HG03521 (cell line): ENCODE measurements around the gene GFAP.
"Not testable (repeated sequence)": the region's sequence is repeated elsewhere in the genome, so short reads cannot be mapped to it uniquely, and the experiment has no call there.

Experiments used
- ATAC-seq: cut with Tn5 transposase; IDR thresholded peaks from one replicate; pipeline ENCODE4 v1.9.1; 2021; ENCODE audit warnings: mild to moderate bottlenecking, moderate library complexity; ENCODE audit not compliant: unreplicated experiment

The GFAP gene

DNA sequence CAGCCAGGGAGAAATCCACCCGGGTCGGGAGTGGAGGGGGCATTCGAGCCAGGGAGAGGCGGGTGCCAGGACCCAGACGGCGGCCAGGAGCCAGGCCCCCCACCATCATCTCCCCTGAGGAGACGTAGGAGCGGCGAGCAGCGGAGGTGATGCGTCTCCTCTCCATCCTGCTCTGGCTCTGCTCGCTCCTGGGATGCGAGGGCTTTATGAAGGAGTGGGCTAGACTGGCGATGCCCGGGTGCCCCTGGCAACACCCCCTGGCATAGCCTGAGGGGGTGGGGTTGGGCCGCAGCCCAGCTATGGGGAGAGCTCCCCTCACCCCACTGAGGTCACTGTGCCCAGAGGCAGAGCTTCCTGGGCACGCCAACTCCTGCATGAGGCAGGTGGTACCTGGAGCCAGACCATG lies at the start of gene GFAP:
GFAP (minus strand) TSS at position 180 of the 406 bp plus-strand sequence; CDS start at position 166, 14 bp downstream.
- ATAC-seq = no peak

DNA sequence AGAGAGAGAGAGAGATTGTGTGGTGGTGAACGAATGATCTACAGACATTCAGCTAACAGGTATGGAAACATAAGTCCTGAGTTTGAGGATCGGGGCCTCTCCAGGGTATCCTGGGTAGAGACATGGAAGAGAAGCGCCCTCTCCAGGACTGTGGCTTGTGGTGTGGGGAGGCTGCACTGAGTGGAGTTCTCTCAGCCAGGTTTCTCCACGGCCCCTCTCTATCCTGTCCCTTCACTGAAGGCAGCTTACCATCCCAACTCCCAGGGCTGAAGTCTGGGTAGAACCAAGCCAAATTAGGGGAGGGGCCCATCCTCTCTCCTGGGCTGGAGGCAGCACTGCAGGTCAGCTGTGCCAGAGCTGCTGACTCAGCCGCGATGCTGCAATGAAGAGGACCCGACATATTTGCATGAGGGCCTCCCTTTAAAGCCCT lies 46.6 kb upstream of the GFAP start:
- no peak for ATAC-seq

DNA sequence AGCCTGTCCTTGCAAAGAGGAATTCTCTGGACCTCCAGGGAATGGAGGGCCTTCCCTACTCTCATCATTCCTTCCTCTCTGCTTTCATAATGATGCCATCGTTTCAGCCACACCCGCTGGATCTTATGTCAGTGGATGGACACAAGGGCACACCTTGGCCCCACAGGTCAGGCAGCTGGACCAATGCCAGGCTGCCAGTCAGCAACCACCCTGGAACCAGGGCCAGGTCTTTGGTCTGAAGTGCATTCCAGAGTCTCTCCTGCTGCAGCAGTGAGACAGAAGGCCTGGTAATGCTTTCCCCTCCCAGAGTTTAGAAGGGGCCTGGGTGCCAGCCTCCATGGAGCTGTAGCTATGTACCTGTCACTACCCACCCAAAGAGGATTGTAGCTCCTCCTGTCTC lies 45.4 kb upstream of the GFAP start:
- ATAC-seq = no peak

DNA sequence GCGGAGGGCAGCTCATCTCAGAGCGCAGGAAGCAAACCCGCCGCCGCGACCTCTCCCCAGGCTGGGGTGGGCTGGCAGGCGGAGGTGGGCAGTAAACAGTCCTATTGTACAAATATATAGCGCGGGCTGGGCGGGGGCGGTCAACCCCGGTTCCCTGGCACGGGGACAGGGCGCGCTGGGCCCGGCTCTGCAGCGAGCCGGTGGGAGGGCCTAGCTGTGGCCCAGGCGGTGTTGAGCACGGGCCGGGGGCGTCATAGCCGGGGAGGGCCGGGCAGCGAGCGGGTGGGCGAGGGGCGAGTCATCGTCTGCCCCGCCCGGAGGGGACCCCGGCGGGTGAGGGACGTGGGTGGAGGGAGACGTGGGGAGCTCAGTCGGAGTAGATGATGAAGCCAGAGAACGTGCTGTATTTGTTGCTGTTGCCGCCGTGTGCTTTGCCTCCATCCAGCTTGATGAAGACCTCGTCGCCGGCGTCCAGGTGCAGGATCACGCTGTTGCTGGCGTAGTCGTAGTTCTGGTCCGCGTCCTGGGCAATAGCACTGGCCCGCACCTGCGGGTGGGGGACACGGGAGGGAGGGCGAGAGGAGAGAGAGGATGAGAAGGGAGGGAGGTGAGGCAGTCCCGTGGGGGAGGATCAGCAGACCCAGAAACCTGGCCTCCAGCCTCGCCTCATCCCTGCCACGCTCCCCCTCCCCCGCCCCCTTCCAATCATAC lies 44.7 kb upstream of the GFAP start:
- ATAC-seq = no peak

DNA sequence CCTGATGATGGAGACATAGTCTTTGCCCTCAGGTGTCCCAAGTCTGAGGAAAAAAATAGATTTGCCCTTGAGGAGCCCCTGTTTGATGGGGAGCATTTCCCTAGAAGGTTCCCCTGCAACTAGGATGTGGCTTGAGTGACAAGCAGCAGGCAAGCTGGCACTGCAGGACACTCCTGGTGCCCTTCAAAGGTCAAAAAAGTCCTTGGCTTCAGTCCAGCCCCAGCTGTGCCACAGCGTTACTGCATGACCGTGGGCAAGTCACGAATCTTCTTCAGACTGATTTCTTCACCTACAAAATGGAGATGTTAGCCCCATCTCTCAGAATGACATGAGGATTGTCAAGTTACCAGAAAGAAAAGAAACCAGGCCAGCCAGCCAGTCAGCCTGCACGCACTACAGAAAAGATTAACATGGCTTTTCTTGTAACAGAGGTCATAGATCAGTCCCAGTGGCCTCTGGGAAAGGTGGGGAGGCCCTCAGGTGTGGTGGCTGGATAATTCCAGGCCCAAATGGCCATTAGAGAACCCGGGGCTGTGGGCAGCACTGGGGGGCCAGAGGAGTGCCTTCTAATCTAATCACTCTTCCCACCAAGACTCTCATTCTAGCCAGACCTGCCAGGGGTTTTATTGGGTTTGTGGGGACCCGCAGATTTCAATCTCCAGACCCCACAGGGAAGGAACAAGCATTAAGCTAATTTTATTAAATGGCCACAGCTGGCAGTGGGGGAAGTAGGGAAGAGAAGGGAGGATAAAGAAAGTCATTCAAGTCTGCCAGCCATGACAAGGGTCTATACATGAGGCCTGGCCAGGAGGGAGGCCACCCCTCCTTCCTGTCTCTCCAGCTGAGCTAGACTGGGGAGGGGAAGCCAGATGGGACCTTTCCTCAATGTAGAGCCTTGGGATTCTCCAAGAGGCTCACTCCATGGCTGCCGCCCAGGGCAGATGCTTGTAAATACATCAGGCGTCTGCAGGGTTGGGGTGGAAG lies 42.0 kb upstream of the GFAP start:
- no peak for ATAC-seq

DNA sequence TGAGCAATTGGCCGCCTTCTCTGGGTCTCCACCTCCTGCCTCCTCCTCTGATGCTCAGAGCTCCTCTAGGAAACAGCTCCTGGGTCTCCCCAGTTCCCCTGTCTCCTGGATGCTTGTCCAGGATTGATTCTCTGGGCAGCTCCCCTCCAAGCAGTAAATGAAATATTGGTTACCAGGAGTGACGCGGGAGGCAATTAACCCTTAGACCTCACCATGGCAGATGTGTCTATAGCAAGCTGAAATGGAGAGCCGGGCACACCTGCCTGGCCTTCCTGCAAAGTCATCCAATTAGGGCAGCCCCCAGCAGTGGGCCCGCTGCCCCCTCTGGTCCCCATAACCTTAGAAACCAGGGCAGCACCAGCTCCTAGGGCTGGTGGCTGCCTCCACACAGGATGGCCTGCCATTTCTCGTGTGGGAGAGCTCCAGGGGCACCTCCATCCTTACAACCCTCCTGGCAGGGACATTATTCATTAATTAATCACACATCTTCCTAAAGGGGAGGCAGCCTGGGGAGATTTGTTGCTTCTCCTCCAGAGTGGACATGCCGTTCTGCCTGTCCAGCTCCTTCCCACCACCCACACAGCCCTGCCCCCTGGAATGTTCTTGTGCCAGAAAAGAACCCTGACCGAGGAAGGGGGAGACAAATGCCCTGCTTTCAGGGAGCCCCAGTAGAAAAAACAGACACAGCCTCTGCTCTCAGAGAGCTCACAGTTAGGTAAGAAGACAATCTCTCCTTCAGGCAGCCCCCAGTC lies 40.5 kb upstream of the GFAP start:
- ATAC-seq = no peak

DNA sequence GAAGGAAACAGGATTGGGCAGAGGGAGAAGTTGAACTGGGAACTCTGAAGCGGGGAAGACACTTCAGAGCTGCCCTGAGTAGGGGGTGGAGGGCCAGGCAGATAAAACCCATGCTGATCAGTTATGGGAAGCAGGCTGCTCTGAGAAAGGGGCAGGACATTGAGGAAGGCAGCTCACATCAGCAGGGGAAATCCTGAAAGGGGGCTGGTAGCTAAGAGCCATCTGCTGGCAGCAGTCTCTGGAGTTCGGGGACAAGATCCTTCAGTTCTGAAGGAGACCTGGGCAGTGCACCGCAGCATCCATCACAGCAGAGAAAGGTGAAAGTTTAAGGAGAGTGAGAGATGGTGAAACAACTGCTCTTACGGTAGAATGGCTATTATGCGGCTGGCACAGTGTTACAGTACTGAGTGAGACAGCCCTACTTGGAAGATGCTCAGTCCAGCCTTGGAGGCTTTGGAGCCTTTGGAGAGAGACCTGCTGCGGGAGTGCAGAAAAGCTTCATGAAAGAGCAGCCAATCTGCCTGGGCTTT lies 37.7 kb upstream of the GFAP start:
- ATAC-seq = no peak

DNA sequence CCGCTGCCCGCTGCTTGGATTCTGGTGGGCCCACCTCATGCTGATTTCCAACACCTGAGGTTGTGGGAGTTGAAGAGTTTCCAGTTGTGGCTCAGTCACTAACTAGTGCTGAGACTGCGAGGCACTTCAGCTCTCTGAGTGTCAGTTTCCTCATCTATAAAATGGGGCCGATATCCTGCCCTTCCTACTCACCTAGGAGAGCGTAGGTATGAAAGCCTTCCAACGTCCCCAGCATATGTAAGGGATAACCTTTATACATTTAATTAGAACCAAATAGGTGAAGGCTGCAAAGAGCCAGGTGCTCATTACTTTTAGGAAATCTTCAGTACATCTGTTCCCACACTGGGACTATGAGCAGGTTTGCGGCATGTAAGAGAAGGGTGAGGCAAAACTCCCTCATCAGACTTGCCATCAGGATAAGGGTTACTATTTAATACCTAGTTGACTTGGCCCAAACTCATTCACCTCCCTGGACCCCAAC lies 33.1 kb upstream of the GFAP start:
- no peak for ATAC-seq

DNA sequence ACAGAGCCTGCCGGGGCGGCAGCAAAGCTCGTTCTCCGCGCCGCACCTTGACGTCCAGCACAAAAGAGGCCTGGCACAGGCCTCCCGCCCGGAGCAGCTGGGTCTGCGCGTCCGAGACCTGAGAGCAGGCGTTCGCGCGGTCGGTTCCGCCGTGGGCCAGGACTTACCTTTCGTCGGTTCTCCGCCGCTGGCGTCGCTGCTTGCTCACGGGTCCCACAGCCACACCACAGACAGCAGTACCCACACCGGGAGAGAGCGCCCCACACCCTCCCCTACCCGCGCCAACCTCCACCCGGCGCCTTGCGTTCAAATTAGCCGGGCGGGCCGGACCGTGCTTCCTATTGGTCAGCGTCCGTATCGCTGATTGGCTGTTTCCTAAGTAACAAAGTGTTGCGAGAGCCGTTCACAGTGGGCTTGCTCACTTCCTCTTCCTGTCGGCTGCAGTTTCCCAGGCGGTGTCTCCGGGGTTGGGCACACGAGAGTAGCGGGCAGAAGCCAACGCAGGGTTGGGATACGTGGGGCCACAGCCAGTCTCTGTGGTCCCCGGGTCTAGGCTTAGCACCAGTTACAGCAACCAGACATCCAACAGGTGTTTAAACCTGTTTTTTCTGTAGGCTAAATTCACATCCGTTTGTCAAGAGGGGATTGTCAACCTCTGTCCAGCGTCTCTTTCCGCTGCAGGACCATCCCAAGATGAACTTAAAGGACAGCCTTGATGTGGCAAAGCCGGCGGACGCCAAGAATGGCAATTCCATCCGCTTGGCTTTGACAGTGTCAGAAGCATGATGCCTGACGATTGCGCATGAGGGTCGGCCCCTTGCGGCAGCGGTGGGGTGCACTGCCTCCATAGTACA lies 32.4 kb upstream of the GFAP start, which contains the start of gene KIF18B:
KIF18B (minus strand) TSS at position 313 of the 854 bp plus-strand sequence. CDS start 11,429 bp downstream, outside the sequence.
- peak; percentile 88 for ATAC-seq

DNA sequence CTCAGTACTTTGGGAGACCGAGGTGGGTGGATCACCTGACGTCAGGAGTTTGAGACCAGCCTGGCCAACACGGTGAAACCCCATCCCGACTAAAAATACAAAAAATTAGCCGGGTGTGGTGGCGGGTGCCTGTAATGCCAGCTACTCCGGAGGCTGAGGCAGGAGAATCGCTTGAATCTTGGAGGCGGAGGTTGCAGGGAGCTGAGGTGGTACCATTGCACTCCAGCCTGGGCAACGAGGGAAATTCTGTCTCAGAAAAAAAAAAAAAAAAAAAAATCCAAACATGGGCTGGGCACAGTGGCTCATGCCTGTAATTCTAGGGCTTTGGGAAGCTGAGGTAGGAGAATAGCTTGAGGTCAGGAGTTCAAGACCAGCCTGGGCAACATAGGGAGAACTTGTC lies 30.4 kb upstream of the GFAP start:
- ATAC-seq = not testable (repeated sequence)

DNA sequence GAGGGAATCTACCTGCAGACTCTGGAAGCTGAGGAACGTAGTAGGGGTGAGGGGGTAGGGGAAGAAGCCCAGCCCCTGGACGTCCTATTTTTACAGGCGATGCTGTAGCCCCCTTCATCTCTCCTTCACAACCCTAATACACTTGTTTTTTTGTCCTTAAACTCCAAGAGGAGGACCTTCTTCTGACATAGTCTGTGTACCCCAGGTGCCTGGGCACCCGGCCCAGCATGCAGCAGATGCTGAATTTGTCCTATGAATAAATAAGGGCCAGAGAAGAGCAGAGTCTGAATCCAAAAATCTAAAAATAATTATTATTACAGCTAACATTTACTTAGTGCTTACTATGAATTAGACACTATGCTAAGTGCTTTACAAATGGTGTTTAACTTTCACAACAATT lies 27.2 kb upstream of the GFAP start:
- ATAC-seq = no peak

DNA sequence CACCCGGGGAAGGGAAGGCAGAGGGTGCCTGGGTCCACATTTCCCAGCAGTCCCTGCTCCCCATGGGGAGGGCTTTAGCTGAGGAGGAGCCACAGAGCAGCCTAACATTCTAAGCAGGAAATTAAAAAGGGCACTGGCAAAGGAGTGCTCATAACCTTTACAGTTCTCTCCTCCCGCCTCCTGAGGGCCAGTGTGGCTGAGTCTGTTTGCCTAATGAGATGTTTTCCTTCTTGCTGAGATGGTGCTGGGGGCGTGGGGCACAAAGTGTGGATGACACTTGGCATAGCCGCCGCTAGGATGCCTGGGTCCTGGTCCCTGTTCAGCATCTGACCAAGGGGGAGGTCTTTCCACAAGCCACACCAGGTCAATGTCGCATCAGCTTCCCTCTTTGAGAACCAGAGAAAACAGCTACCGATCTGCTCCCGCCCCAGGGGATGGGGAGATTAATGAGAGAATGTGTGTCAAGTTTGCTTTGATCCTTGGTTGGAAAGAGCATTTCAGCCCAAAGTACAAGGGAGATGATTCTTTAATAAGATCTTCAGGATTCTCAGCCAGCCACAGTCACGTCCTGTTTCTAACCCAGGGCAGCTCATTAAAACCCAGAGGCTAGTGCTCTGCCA lies 26.5 kb upstream of the GFAP start:
- ATAC-seq = no peak

DNA sequence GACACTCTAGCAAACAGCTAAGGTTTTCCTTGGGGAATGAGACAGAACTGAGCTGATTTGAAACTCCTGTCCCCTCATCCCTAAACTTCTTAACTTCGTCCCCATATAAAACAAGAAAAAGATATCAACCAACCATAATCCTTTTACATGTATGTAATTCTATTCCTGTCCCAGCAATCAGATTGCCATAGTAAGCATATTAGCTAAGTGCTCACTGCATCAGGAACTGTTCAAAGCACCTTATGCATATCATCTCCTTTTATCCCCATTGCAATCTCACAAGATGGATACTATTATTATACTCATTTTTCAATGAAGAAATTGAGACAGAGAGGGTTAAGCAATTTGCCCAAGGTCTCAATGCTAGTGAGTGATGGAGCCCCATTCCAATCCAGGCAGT lies 25.5 kb upstream of the GFAP start:
- ATAC-seq = no peak

DNA sequence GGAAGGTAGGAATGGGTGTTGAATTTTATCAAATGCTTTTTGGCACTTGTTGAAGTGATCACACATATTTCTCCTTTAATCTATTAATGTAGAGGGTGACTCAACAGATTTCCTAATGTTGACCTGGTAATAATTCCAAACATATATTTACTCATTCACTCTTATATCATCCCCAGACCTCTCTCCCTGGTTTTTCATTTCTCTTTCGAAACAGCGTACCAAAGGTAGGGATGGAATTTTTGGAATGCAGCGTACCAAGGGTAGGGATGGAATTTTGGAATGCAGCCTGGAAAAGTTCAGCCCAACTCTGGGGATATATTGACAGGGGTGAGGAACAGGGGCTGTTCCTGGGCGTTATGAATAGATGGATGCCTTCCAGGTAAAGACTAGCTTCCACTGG lies 25.0 kb upstream of the GFAP start:
- ATAC-seq = no peak

DNA sequence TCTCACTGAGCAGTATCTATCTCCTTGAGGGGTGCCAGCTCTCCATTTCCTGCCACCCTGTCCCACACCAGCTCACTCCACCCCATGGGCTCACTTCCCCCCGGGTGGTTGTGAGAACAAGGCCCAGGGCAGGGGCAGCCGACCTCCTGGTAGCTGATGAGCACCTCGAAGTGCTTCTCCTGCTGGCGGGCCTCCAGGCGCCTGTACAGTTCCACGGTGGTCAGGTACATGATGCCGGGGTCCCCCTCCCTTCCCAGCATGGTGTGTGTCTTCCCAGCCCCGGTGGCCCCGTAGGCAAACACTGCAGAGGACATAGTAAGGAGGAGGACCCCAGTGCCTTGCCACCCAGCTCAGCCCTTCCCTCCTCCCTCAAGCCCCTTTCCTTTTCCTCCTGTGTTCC lies 19.8 kb upstream of the GFAP start:
- ATAC-seq = no peak

DNA sequence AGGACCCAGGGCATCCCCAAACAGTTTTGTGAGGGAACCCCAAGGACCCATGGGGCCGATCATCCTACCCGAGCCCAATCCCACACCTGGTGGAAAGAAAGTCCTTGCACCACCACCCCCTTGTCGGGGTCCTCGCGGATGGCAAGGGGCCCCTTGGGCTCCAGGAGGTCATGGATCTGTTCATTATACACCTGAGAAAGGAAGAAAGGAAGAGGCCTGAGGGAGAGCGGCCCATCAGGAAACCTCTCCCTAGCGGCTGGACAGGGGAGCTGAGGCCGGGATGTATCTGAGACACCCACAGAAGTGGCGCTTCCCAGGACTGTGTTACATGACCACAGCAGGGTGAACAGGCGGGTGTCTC lies 19.4 kb upstream of the GFAP start:
- ATAC-seq = no peak

DNA sequence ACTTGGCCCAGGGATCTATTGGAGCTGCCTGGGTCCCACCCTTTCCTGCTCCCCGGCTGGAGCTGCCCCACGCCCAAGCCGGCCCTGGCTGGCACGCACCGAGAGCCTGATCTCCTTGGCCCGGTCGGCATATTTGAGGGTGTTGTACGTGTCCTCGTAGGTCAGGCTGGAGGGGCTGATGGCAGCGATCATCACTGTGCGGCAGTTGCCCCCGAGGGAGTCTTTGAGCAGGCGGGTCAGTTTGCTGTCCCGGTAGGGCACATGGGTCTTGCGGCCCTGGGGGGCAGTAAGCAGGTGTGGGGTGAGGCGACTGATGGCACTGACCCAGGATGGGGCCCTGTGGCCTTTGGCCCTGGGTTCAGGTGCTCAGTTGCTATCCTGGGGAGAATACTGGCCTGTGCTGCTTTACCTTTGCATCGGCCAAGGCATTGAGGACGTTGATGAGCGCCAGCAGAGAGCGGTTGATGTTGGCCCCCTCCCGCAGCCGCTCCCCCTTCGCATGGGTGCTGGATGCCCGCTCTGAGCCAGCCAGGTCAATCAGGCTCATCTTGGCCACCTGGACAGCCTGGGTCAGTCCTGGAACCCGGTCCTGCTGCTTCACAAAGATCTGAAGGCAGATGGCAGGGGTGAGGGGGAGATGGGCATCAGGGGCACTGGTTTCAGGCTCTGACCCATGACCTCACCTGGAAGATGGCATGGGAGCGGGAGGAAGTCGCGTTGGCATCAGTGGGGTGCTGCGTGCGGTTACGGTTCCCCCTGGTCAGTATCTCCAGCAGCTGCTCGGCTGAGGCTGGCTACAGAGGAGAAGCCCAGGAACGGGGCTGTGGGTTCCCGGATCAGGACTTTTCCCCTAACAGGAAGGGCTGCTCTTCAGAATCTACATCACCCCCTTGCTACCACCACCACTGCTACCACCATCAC lies 18.8 kb upstream of the GFAP start:
- no peak for ATAC-seq

DNA sequence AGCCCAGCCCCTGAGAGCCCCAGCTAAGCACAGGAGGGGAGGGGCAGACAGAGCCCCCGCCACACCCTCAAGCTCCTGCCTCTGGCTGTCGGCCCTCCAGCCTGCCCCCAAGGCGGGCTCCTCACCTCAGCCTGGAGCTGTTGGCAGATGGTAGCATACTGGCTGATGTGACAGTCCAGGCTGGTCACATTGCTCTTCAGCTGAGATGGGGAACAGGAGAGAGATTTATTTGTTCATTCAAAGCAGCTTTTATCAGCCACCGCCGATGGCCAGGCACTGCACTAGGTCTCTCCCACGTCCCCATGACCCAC lies 17.4 kb upstream of the GFAP start:
- ATAC-seq = no peak
